ENCODE data around the gene BUD13. TPM values are rescaled to one million over a fixed set of nuclear protein-coding genes. Genes with fewer than 3 reads are reported as not detected.

BUD13 gene
- total and polyA plus RNA-seq, 2 of the 4 experiments (the other 2 are of a cell fraction), result 11.2 to 14.0 TPM

DNA sequence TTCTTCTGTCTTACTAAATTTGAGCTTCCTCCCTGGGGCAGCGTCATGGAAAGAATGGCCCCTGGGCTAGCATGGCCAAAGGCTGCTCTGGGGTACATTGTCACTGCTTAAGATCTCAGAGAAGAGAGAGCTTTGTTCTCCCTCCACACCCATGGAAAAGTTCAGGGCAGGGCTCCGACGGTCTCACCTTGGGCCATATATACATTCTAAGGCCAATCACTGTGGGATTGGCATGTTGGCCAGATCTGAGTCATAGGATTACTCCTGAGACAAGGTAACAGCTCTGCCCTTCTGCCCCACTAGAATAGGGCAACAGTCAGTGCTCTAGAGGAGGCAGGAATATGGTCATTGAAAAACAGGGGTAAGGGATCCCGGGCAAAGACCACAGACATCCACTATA lies 56.2 kb downstream of the BUD13 start:
- no peak overlapping the region for H4K91ac ChIP-seq (ENCODE audit: insufficient read depth, low read depth, low read length)
- no peak overlapping the region for H2BK15ac ChIP-seq (ENCODE audit: low read depth, low read length)
- no CpG with 5 or more reads among the region's 4 CpGs for WGBS, 2 experiments (ENCODE audit: extremely low coverage in 2 of 2, insufficient read length in 1 of 2)
- no peak overlapping the region for H3K27ac ChIP-seq (ENCODE audit: insufficient read depth, low read length)
- ChIA-PET CTCF (interaction anchor here (1.4 kb wide), 1 partner anchor 16 kb away, joined by 3 read pairs; no protein-coding TSS in a partner anchor), POLR2A (ENCODE audit: unreplicated experiment) (no interaction called here)
- H3K9ac ChIP-seq (ENCODE audit: low read depth, low read length), result no peak overlapping the region
- no peaks in the 10 kb centered on the region for H4K20me1 ChIP-seq (ENCODE audit: insufficient read depth, low read length)
- no peak overlapping the region for H3K4me3 ChIP-seq (ENCODE audit: insufficient read depth, low read depth, low read length)
- DNase-seq (no peak), ATAC-seq (ENCODE audit: low read depth) (no peak)
- no peak overlapping the region for H4K5ac ChIP-seq (ENCODE audit: low read depth, low read length)
- no peak overlapping the region for H4K8ac ChIP-seq (ENCODE audit: low read depth in 2 of 2, low read length in 2 of 2)
- H3K36me3 ChIP-seq (ENCODE audit: control insufficient read depth, insufficient read depth, low read length), result no peaks in the 10 kb centered on the region
- H2BK5ac ChIP-seq (ENCODE audit: low read depth, low read length, poor library complexity, severe bottlenecking), result no peak overlapping the region
- intact Hi-C loops (cut with micrococcal nuclease), result no loop called here
- H3K79me1 ChIP-seq (ENCODE audit: low read depth in 1 of 2, low read length in 2 of 2), result no peaks in the 10 kb centered on the region
- H3K4ac ChIP-seq (ENCODE audit: low read depth, low read length), result no peak overlapping the region
- H2AK5ac ChIP-seq (ENCODE audit: low read depth, low read length), result no peak overlapping the region
- H3K18ac ChIP-seq (ENCODE audit: low read depth, low read length), result no peak overlapping the region
- no peak overlapping the region for H2AK9ac ChIP-seq (replicated peaks; ENCODE audit: low read depth, low read length, poor library complexity)
- TF ChIP-seq MAFK (IDR thresholded peaks at IDR 0.05; ENCODE audit: low read depth, low read length) (no peak), SMC3 (IDR thresholded peaks at IDR 0.05; ENCODE audit: low read depth, low read length) (no peak), POLR2A (IDR thresholded peaks at IDR 0.05; ENCODE audit: low read depth, low read length) (no peak), CHD1 (IDR thresholded peaks at IDR 0.05; ENCODE audit: low read depth, low read length) (no peak)
- H3K4me2 ChIP-seq (ENCODE audit: low read depth, low read length), result no peak overlapping the region
- H2BK120ac ChIP-seq (ENCODE audit: low read depth, low read length), result no peak overlapping the region
- no TSS peak for BruUV-seq (replicated peaks)
- no peak overlapping the region for H2AFZ ChIP-seq (replicated peaks; ENCODE audit: low read length, poor library complexity)
- no peaks in the 10 kb centered on the region for H3K9me3 ChIP-seq (ENCODE audit: control insufficient read depth, insufficient read depth, low read length)
- H3K23ac ChIP-seq (ENCODE audit: low read depth, low read length), result no peak overlapping the region
- no peaks in the 10 kb centered on the region for H3K4me1 ChIP-seq (ENCODE audit: control insufficient read depth, insufficient read depth, low read length)
- H3K9me1 ChIP-seq (ENCODE audit: insufficient read depth, low read length), result no peaks in the 10 kb centered on the region
- no peak overlapping the region for H3K14ac ChIP-seq (replicated peaks; ENCODE audit: low read depth, low read length)
- H2BK20ac ChIP-seq (ENCODE audit: low read depth, low read length), result no peak overlapping the region
- dilution Hi-C loops (cut with HindIII; ENCODE audit: low sequenced_read_pairs, unreplicated experiment), result no loop called here
- H3K27me3 ChIP-seq (ENCODE audit: control insufficient read depth, insufficient read depth, low read length), result peaks cover 36% of the 10 kb centered on the region
- no peak overlapping the region for H3K56ac ChIP-seq (ENCODE audit: extremely low read depth, insufficient read depth, low read length)
- in situ Hi-C loops (cut with MboI; ENCODE audit: low sequenced_read_pairs), result no loop called here

Measured in IMR-90 (cell line).